Measurements from ENCODE around the gene BICDL2. TPM values are rescaled to one million over a fixed set of nuclear protein-coding genes. Genes with fewer than 3 reads are reported as not detected.
A peak's percentile ranks its signal among the peaks of the same experiment; 100 is the strongest.
"Not testable (repeated sequence)": the region's sequence is repeated elsewhere in the genome, so short reads cannot be mapped to it uniquely, and the experiment has no call there.

Gene BICDL2
- total and polyA plus RNA-seq, 9 of the 15 experiments (the other 6 are each of a cell fraction or from before 2014, with no cell fraction given) = 0.09 to 0.28 (median 0.09) TPM; not detected in 6

GRCh38 chr16:3084491-3084890 is 47.7 kb upstream of the BICDL2 start:
- BruUV-seq (replicated peaks) = no TSS peak
- H3K27me3 ChIP-seq (ENCODE audit: control insufficient read depth in 2 of 2, insufficient read depth in 2 of 2, low read length in 2 of 2) = peaks cover 5 to 10% of the 10 kb centered on the region in 2 experiments; a peak in 3 of 5 replicates
- no peak overlapping the region for H3K27ac ChIP-seq (ENCODE audit: extremely low read depth, low read depth, low read length)
- FAIRE-seq (no peak), ATAC-seq (no peak), DNase-seq (ENCODE audit: extremely low read depth in 1 of 4, low spot score in 3 of 4) (no peak)
- no peak overlapping the region for H3K9ac ChIP-seq (ENCODE audit: insufficient read depth in 1 of 2, low read depth in 2 of 2, low read length in 2 of 2)
- intact Hi-C loops (cut with micrococcal nuclease) (no loop called here), in situ Hi-C loops (cut with MboI) (no loop called here)
- CTCF ChIA-PET (ENCODE audit: low intra/inter-chr PET ratio) = interaction anchor here (0.6 kb wide), 1 partner anchor 43 kb away, joined by 4 read pairs; no protein-coding TSS in a partner anchor
- TF ChIP-seq ZNF384 (IDR thresholded peaks at IDR 0.05; ENCODE audit: low read depth, low read length) = 0 out of 2 replicates have a peak, but pooled peaks have one; percentile 17
- TF ChIP-seq TSHZ1 (CRISPR knock-in tag; IDR thresholded peaks at IDR 0.05) = no peak
- TF ChIP-seq, protein P1, sequence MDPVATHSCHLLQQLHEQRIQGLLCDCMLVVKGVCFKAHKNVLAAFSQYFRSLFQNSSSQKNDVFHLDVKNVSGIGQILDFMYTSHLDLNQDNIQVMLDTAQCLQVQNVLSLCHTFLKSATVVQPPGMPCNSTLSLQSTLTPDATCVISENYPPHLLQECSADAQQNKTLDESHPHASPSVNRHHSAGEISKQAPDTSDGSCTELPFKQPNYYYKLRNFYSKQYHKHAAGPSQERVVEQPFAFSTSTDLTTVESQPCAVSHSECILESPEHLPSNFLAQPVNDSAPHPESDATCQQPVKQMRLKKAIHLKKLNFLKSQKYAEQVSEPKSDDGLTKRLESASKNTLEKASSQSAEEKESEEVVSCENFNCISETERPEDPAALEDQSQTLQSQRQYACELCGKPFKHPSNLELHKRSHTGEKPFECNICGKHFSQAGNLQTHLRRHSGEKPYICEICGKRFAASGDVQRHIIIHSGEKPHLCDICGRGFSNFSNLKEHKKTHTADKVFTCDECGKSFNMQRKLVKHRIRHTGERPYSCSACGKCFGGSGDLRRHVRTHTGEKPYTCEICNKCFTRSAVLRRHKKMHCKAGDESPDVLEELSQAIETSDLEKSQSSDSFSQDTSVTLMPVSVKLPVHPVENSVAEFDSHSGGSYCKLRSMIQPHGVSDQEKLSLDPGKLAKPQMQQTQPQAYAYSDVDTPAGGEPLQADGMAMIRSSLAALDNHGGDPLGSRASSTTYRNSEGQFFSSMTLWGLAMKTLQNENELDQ (CRISPR knock-in tag; IDR thresholded peaks at IDR 0.05; ENCODE audit: borderline replicate concordance) = no peak
- TF ChIP-seq GABPA (tag; conservative IDR thresholded peaks at IDR 0.05; ENCODE audit: low read depth) = 0 out of 2 replicates have a peak, but pooled peaks have one; percentile 13
- TF ChIP-seq MAFG (tag; conservative IDR thresholded peaks at IDR 0.05) = 0 out of 2 replicates have a peak, but pooled peaks have one; percentile 23
- H3K4me2 ChIP-seq (ENCODE audit: insufficient read depth, low read length) = no peak overlapping the region
- H3K4me1 ChIP-seq (replicated peaks in 1 of 2; ENCODE audit: control insufficient read depth in 2 of 2, insufficient read depth in 2 of 2, low read length in 2 of 2) = peaks cover 19 to 41% of the 10 kb centered on the region in 2 experiments
- POLR2A ChIA-PET = no interaction called here
- no peaks in the 10 kb centered on the region for H3K9me1 ChIP-seq (ENCODE audit: control insufficient read depth, insufficient read depth, low read length)
- H3K9me3 ChIP-seq (replicated peaks; ENCODE audit: control insufficient read depth, insufficient read depth, low read depth, low read length) = no peaks in the 10 kb centered on the region
- 10% methylated on average over 1 of the region's 1 CpG for WGBS (ENCODE audit: insufficient coverage, low coverage, missing lambda C conversion rate)
- H3K4me3 ChIP-seq = no peak overlapping the region
- H4K20me1 ChIP-seq (replicated peaks; ENCODE audit: control insufficient read depth, insufficient read depth, low read length) = no peaks in the 10 kb centered on the region
- H3K79me2 ChIP-seq (ENCODE audit: control insufficient read depth, insufficient read depth, low read length) = no peaks in the 10 kb centered on the region
- no peak overlapping the region for H2AFZ ChIP-seq (ENCODE audit: low read depth, low read length)
- H3K36me3 ChIP-seq (ENCODE audit: control insufficient read depth, insufficient read depth, low read length) = no peaks in the 10 kb centered on the region

DNA sequence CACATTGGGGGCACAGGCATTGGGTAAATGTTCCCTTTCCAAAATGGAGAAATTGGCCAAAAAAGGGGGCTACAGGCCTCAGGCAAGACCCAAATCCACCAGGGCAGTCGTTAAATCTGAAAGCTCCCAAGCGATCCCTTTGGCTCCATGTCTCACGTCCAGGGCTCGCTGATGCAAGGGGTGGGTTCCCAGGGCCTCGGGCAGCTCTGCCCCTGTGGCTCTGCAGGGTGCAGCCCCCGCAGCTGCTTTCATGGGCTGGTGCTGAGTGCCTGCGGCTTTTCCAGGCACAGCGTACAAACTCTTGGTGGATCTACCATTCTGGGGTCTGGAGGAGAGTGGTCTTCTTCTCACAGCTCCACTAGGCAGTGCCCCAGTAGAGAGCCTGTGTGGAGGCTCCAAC is 46.7 kb upstream of the BICDL2 start:
- H2AFZ ChIP-seq (ENCODE audit: low read depth, low read length); H4K20me1 ChIP-seq (replicated peaks; ENCODE audit: control insufficient read depth, insufficient read depth, low read length); in situ Hi-C loops (cut with MboI); ATAC-seq; FAIRE-seq; intact Hi-C loops (cut with micrococcal nuclease); H3K79me2 ChIP-seq (ENCODE audit: control insufficient read depth, insufficient read depth, low read length); DNase-seq (ENCODE audit: extremely low read depth in 1 of 4, low spot score in 3 of 4); H3K36me3 ChIP-seq (ENCODE audit: control insufficient read depth, insufficient read depth, low read length); H3K27ac ChIP-seq (ENCODE audit: extremely low read depth, low read depth, low read length); H3K4me3 ChIP-seq; H3K9ac ChIP-seq (ENCODE audit: insufficient read depth in 1 of 2, low read depth in 2 of 2, low read length in 2 of 2); H3K4me2 ChIP-seq (ENCODE audit: insufficient read depth, low read length); H3K9me1 ChIP-seq (ENCODE audit: control insufficient read depth, insufficient read depth, low read length); H3K27me3 ChIP-seq (ENCODE audit: control insufficient read depth in 2 of 2, insufficient read depth in 2 of 2, low read length in 2 of 2); POLR2A ChIA-PET; BruUV-seq (replicated peaks); H3K9me3 ChIP-seq (replicated peaks; ENCODE audit: control insufficient read depth, insufficient read depth, low read depth, low read length): not testable (repeated sequence)
- peaks cover 19 to 33% of the 10 kb centered on the region in 2 experiments for H3K4me1 ChIP-seq (replicated peaks in 1 of 2; ENCODE audit: control insufficient read depth in 2 of 2, insufficient read depth in 2 of 2, low read length in 2 of 2)
- WGBS (ENCODE audit: insufficient coverage, low coverage, missing lambda C conversion rate) = 57% methylated on average over 8 of the region's 8 CpGs
- CTCF ChIA-PET (ENCODE audit: low intra/inter-chr PET ratio) = interaction anchor here (0.7 kb wide), 1 partner anchor 23 kb away, joined by 3 read pairs; no protein-coding TSS in a partner anchor

All from K562 (cell line).